ENCODE results near the gene CTXN2. TPM values are rescaled to one million over a fixed set of nuclear protein-coding genes. Genes with fewer than 3 reads are reported as not detected.

The CTXN2 gene
- total and polyA plus RNA-seq, 2 experiments from 2014 or later, result 0.10 TPM; not detected in 1

GRCh38 chr15:48177383-48177765 lies 14.1 kb upstream of the CTXN2 start (continued):
- TF ChIP-seq ZNF462 (CRISPR knock-in tag; IDR thresholded peaks at IDR 0.05) (no peak), STAT1 (IDR thresholded peaks at IDR 0.05; ENCODE audit: unreplicated experiment) (no peak)

GRCh38 chr15:48177766-48178647 lies 13.5 kb upstream of the CTXN2 start, which contains the start of gene MYEF2:
TSS of gene MYEF2 (minus strand) at chr15:48178295. CDS start at chr15:48178237, 58 bp downstream.
- TF ChIP-seq POLR2AphosphoS5 (IDR thresholded peaks at IDR 0.05; ENCODE audit: low read depth) (peak; percentile 73), REST (IDR thresholded peaks at IDR 0.05; ENCODE audit: unreplicated experiment) (no peak)
- no peaks in the 10 kb centered on the region for H3K9me3 Mint-ChIP-seq
- H3K4me1 ChIP-seq (ENCODE audit: insufficient read depth), result peaks cover 27% of the 10 kb centered on the region
- H3K79me2 ChIP-seq (replicated peaks; ENCODE audit: insufficient read depth), result peaks cover 45% of the 10 kb centered on the region
- H3K4me2 ChIP-seq, result peak within 1 kb of the TSS; percentile 75
- H3K27me3 ChIP-seq (ENCODE audit: insufficient read depth), result no peaks in the 10 kb centered on the region
- H3K4me3 Mint-ChIP-seq, result peak within 1 kb of the TSS; percentile 92
- H3K9me2 ChIP-seq (ENCODE audit: insufficient read depth), result no peaks in the 10 kb centered on the region
- H3K4me1 Mint-ChIP-seq, result peaks cover 49% of the 10 kb centered on the region
- peak within 1 kb of the TSS; percentile 63 for H3K4me3 ChIP-seq
- peaks cover 2% of the 10 kb centered on the region for H3K27me3 Mint-ChIP-seq (ENCODE audit: insufficient read depth, low read depth, poor library complexity)
- no peaks in the 10 kb centered on the region for H3K36me3 ChIP-seq (ENCODE audit: insufficient read depth)
- H3K27ac ChIP-seq (ENCODE audit: low read depth), result peak within 1 kb of the TSS; percentile 84
- no peaks in the 10 kb centered on the region for H3K36me3 Mint-ChIP-seq (ENCODE audit: low read depth)
- peak within 1 kb of the TSS; percentile 97 for H3K27ac Mint-ChIP-seq
- 0 out of 2 replicates have a peak, but pooled peaks cover 8% of the 10 kb centered on the region for H4K20me1 ChIP-seq (replicated peaks; ENCODE audit: insufficient read depth)
- H2AFZ ChIP-seq, result no peak within 1 kb of the TSS
- H3F3A ChIP-seq (replicated peaks; ENCODE audit: low read depth), result no peaks in the 10 kb centered on the region
- ATAC-seq (peak; percentile 90), DNase-seq (ENCODE audit: low spot score) (peak; percentile 95)

Measured in GM23338 (cell line).